Testis (tissue), 2 donors: Measurements from ENCODE around the gene FSD1.
"Not testable (repeated sequence)": the region's sequence is repeated elsewhere in the genome, so short reads cannot be mapped to it uniquely, and the experiment has no call there.

Experiments used
- POLR2A ChIP-seq: fragments of 450-650 bp; IDR thresholded peaks from one replicate; pipeline ENCODE4 v1.6.1; 2017; ENCODE audit warnings: antibody characterized with exemption, mild to moderate bottlenecking, moderate library complexity
- TF ChIP-seq, protein P1 (sequence below), 3 experiments: fragments of 450-650 bp in 2 of 3; fragments of 200-600 bp in 1 of 3; sonication (generic) in 1 of 3; IDR thresholded peaks; one replicate each; pipeline ENCODE4 v1.5.1; 2016 to 2019; ENCODE audit warnings: antibody characterized with exemption in 3 of 3, mild to moderate bottlenecking in 2 of 3, moderate library complexity in 1 of 3

DNA sequence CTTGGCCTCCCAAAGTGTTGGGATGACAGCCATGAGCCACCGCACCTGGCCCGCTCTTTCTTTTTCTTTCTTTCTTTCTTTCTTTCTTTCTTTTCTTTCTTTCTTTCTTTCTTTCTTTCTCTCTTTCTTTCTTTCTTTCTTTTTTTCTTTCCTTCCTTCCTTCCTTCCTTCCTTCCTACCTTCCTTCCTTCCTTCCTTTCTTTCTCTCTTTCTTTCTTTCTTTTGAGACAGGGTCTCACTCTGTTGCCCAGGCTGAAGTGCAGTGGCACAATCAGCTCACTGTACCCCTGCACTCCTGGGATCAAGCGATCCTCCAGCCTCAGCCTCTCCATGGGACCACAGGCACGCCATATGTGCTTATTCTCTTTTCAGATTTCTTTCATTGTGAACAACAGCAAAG, 18.3 kb upstream of the FSD1 start:
- TF ChIP-seq, protein P1, sequence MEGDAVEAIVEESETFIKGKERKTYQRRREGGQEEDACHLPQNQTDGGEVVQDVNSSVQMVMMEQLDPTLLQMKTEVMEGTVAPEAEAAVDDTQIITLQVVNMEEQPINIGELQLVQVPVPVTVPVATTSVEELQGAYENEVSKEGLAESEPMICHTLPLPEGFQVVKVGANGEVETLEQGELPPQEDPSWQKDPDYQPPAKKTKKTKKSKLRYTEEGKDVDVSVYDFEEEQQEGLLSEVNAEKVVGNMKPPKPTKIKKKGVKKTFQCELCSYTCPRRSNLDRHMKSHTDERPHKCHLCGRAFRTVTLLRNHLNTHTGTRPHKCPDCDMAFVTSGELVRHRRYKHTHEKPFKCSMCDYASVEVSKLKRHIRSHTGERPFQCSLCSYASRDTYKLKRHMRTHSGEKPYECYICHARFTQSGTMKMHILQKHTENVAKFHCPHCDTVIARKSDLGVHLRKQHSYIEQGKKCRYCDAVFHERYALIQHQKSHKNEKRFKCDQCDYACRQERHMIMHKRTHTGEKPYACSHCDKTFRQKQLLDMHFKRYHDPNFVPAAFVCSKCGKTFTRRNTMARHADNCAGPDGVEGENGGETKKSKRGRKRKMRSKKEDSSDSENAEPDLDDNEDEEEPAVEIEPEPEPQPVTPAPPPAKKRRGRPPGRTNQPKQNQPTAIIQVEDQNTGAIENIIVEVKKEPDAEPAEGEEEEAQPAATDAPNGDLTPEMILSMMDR (IDR thresholded peaks at IDR 0.05), result not testable (repeated sequence)
- not testable (repeated sequence) for TF ChIP-seq POLR2A
